Natural killer cell (primary cell): Measurements from ENCODE around the gene CPAMD8. TPM values are rescaled to one million over a fixed set of nuclear protein-coding genes. Genes with fewer than 3 reads are reported as not detected.
"Not testable (repeated sequence)": the region's sequence is repeated elsewhere in the genome, so short reads cannot be mapped to it uniquely, and the experiment has no call there.

ENCODE experiments used
- ATAC-seq, 3 donors: fragments of 150-1000 bp in 2 of 3; fragments of 200-7000 bp in 1 of 3; cut with Tn5 transposase; 1 replicate in 1 of 3; 2 replicates in 2 of 3; pipeline ENCODE4 v1.10.0; 2021; ENCODE audit warnings: mild to moderate bottlenecking in 2 of 3, moderate library complexity in 2 of 3
- DNase-seq, 2 donors: peaks; one replicate each; pipeline versions ENCODE4 v3.0.0 to v3.0.0-alpha.2; 2013 to 2021; ENCODE audit warnings: mixed read lengths in 1 of 2
- H3K27ac ChIP-seq: one replicate; pipeline ENCODE4 v1.5.1; 2013; ENCODE audit warnings: mild to moderate bottlenecking, low read length
- H3K27me3 ChIP-seq: one replicate; pipeline ENCODE4 v1.6.1; 2013; ENCODE audit warnings: low read length; ENCODE audit not compliant: control insufficient read depth, insufficient read depth
- H3K36me3 ChIP-seq: one replicate; pipeline ENCODE4 v1.6.1; 2013; ENCODE audit warnings: low read length; ENCODE audit not compliant: control insufficient read depth, insufficient read depth
- H3K4me1 ChIP-seq: one replicate; pipeline ENCODE4 v1.6.1; 2013; ENCODE audit warnings: low read length; ENCODE audit not compliant: control insufficient read depth, insufficient read depth
- H3K4me3 ChIP-seq: one replicate; pipeline ENCODE4 v1.5.1; 2013; ENCODE audit warnings: low read length
- H3K9me3 ChIP-seq: one replicate; pipeline ENCODE4 v1.6.1; 2013; ENCODE audit warnings: low read length; ENCODE audit not compliant: control insufficient read depth, insufficient read depth
- H3K27ac Mint-ChIP-seq, 2 donors: one replicate each; pipeline ENCODE4 v1.8.0; 2022; ENCODE audit warnings: mild to moderate bottlenecking in 2 of 2, mixed read lengths in 2 of 2, moderate library complexity in 1 of 2
- H3K27me3 Mint-ChIP-seq, 2 donors: one replicate each; pipeline ENCODE4 v1.8.0; 2022; ENCODE audit warnings: low read depth in 2 of 2, mixed read lengths in 2 of 2
- H3K36me3 Mint-ChIP-seq: one replicate; pipeline ENCODE4 v1.8.0; 2022; ENCODE audit warnings: mixed read lengths
- H3K4me1 Mint-ChIP-seq, 2 donors: one replicate each; pipeline ENCODE4 v1.8.0; 2022; ENCODE audit warnings: mixed read lengths in 2 of 2
- H3K4me3 Mint-ChIP-seq: one replicate; pipeline ENCODE4 v1.8.0; 2022; ENCODE audit warnings: mild to moderate bottlenecking, moderate library complexity, mixed read lengths
- H3K9me3 Mint-ChIP-seq, 2 donors: one replicate each; pipeline ENCODE4 v1.8.0; 2022; ENCODE audit warnings: mixed read lengths in 2 of 2
- WGBS: methylation state at CpG from one replicate; pipeline ENCODE4 v1.1.7; 2013; ENCODE audit warnings: missing lambda C conversion rate; ENCODE audit not compliant: insufficient coverage; 5-methylcytosine and 5-hydroxymethylcytosine counted together
- intact Hi-C: fragments of 100-400 bp; cut with micrococcal nuclease; formaldehyde crosslinking; loops from one replicate; pipeline ENCODE4 v1.14.2; 2022
- total RNA-seq, 4 donors: library from RNA; stranded (reverse); fragments of 120-200 nt in 1 of 4; gene quantifications; one replicate each; pipeline versions ENCODE4 v1.2.3 to v1.2.4, GENCODE V29; 2013 to 2022
- TF ChIP-seq, protein P1 (sequence below): fragments of 200-600 bp; IDR thresholded peaks from one replicate; pipeline ENCODE4 v1.8.0; 2022; ENCODE audit warnings: antibody characterized with exemption

Gene CPAMD8
- total RNA-seq, 3 donors from 2014 or later (not counting 1 experiment from before 2014, with no cell fraction given): 3.6 to 4.9 (median 4.7) TPM

DNA sequence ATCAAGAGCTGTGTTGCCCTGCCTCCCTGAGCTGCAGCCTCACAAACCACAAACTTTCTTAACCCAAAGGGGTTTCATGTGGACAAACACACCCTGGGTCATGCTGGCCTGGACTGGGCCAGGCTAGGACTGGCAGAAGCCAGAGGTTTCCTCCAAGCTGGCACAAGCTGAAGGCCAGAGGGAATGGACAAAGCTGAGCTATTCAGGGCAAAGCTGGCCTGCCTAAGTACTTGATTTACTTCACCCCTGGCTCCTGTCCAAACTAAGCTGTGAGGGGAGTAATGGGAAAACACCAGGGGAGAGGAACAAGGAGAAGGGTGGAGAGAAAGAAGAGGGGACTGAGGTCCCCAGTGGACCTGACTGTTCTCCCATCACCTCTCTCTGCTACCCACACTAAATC is 6.2 kb downstream of the CPAMD8 start:
- Mint-ChIP-seq H3K27ac (no peak overlapping the region), H3K36me3 (no peaks in the 10 kb centered on the region), H3K4me3 (no peak overlapping the region), H3K4me1 (no peaks in the 10 kb centered on the region), H3K27me3 (peaks cover 12 to 30% of the 10 kb centered on the region in 2 donors), H3K9me3 (peaks cover 2 to 6% of the 10 kb centered on the region in 2 donors)
- no peaks in the 10 kb centered on the region for H3K27me3 ChIP-seq
- ATAC-seq (no peak), DNase-seq (no peak)
- peaks cover 2% of the 10 kb centered on the region for H3K4me1 ChIP-seq
- H3K9me3 ChIP-seq: peaks cover 12% of the 10 kb centered on the region
- TF ChIP-seq, protein P1, sequence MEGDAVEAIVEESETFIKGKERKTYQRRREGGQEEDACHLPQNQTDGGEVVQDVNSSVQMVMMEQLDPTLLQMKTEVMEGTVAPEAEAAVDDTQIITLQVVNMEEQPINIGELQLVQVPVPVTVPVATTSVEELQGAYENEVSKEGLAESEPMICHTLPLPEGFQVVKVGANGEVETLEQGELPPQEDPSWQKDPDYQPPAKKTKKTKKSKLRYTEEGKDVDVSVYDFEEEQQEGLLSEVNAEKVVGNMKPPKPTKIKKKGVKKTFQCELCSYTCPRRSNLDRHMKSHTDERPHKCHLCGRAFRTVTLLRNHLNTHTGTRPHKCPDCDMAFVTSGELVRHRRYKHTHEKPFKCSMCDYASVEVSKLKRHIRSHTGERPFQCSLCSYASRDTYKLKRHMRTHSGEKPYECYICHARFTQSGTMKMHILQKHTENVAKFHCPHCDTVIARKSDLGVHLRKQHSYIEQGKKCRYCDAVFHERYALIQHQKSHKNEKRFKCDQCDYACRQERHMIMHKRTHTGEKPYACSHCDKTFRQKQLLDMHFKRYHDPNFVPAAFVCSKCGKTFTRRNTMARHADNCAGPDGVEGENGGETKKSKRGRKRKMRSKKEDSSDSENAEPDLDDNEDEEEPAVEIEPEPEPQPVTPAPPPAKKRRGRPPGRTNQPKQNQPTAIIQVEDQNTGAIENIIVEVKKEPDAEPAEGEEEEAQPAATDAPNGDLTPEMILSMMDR: no peak
- intact Hi-C loops: no loop called here
- H3K36me3 ChIP-seq: no peaks in the 10 kb centered on the region
- H3K4me3 ChIP-seq: no peak overlapping the region
- no peak overlapping the region for H3K27ac ChIP-seq

DNA sequence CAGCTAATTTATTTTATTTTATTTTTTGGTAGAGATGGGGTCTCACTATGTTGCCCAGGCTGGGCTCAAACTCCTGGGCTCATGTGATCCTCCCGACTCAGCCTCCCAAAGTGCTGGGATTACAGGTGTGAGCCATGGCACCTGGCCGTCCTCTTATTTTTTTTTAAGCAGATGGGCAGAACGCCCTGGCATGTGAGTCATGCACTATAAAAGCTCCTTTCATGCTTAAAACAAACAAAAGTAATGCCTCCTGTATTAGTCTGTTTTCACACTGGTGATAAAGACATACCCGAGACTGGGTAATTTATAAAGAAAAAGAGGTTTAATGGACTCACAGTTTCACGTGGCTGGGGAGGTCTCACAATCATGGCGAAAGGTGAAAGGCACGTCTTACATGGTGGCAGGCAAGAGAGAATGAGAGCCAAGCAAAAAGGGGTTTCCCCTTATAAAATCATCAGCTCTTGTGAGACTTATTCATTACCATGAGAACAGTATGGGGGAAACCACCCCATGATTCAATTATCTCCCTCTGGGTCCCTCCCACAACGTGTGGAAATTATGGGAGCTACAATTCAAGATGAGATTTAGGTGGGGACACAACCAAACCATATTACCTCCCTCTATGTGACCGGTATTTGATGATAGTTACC is 12.3 kb downstream of the CPAMD8 start:
- 79% methylated on average over 8 of the region's 9 CpGs for WGBS
- intact Hi-C loops, H3K4me3 ChIP-seq, H3K4me1 ChIP-seq, H3K36me3 ChIP-seq, H3K9me3 ChIP-seq, H3K27ac Mint-ChIP-seq, ATAC-seq, H3K27me3 Mint-ChIP-seq, H3K4me1 Mint-ChIP-seq, H3K27ac ChIP-seq, H3K36me3 Mint-ChIP-seq, H3K27me3 ChIP-seq, DNase-seq, H3K9me3 Mint-ChIP-seq, H3K4me3 Mint-ChIP-seq: not testable (repeated sequence)

DNA sequence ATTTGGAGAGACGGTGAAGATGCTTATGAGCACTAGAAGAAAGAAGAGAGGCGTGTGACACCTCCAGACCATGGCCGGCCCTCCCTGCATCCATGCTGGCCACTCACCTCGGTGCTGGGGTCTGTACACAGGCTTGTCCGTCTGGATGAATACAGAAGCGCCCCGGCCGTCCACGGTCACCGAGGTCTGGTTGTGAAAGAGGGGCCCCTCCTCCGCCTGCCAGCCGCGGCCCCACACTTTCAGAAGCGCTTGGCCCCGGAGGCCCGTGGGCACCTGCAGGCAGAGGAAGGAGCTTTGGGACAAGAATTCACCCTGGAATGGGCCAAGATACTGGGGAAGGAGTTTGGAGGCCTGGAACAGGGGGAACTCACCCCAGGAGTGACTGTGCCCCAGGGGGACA is 15.1 kb downstream of the CPAMD8 start:
- Histone ChIP-seq H3K27me3 (no peaks in the 10 kb centered on the region), H3K27ac (no peak overlapping the region), H3K36me3 (no peaks in the 10 kb centered on the region), H3K9me3 (no peaks in the 10 kb centered on the region), H3K4me1 (no peaks in the 10 kb centered on the region), H3K4me3 (no peak overlapping the region)
- 94% methylated on average over 16 of the region's 16 CpGs for WGBS
- no peaks in the 10 kb centered on the region for H3K9me3 Mint-ChIP-seq
- no peak overlapping the region for H3K4me3 Mint-ChIP-seq
- DNase-seq: no peak
- intact Hi-C loops: no loop called here
- no peak overlapping the region for H3K27ac Mint-ChIP-seq
- peaks cover 10 to 14% of the 10 kb centered on the region in 2 donors for H3K27me3 Mint-ChIP-seq
- TF ChIP-seq, protein P1: no peak
- no peaks in the 10 kb centered on the region for H3K4me1 Mint-ChIP-seq
- H3K36me3 Mint-ChIP-seq: no peaks in the 10 kb centered on the region
- no peak for ATAC-seq

DNA sequence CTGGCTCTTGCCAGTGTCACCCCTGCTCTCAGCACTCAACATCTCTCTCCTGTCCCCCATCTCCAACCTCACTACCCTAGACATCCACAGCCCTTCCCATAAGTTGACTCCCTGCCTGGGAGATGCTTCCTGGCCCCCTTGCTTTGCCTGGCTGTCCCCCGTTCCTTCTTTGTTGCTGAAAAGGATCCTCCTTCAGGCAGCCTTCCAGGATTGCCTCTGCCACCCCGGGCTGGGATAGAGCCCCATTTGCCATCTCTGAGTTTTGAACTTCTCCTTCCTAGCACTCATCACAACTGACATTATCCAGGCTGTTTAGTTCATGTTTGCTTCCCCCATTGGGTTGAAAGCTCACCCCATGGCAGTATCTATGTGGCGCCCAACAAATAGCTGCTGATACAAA is 20.0 kb downstream of the CPAMD8 start:
- peaks cover 14% of the 10 kb centered on the region for H3K4me1 ChIP-seq
- WGBS: 97% methylated on average over 3 of the region's 3 CpGs
- H3K27ac ChIP-seq: no peak overlapping the region
- H3K9me3 Mint-ChIP-seq: no peaks in the 10 kb centered on the region
- DNase-seq (no peak), ATAC-seq (no peak)
- no peaks in the 10 kb centered on the region for H3K36me3 Mint-ChIP-seq
- no peaks in the 10 kb centered on the region for H3K9me3 ChIP-seq
- H3K27me3 Mint-ChIP-seq: peaks cover 8 to 15% of the 10 kb centered on the region in 2 donors
- H3K4me3 ChIP-seq: no peak overlapping the region
- H3K4me1 Mint-ChIP-seq: peaks cover 0 to 11% of the 10 kb centered on the region in 2 donors
- no peaks in the 10 kb centered on the region for H3K27me3 ChIP-seq
- H3K36me3 ChIP-seq: no peaks in the 10 kb centered on the region
- TF ChIP-seq, protein P1: no peak
- intact Hi-C loops: no loop called here
- H3K4me3 Mint-ChIP-seq: no peak overlapping the region
- no peak overlapping the region for H3K27ac Mint-ChIP-seq
